Esophagus (tissue), 2 donors: ENCODE results near the gene MACROD2. TPM values are rescaled to one million over a fixed set of nuclear protein-coding genes. Genes with fewer than 3 reads are reported as not detected.

Experiments
- H3K27ac ChIP-seq, 2 donors: one replicate each; pipeline ENCODE4 v1.5.1; 2013; ENCODE audit warnings: low read depth in 2 of 2, mild to moderate bottlenecking in 2 of 2, inconsistent platforms in 1 of 2, low read length in 1 of 2, moderate library complexity in 1 of 2
- H3K27me3 ChIP-seq, 2 donors: one replicate each; pipeline ENCODE4 v1.6.1; 2013; ENCODE audit warnings: low read length in 2 of 2, control low read depth in 1 of 2, mild to moderate bottlenecking in 1 of 2; ENCODE audit not compliant: insufficient read depth in 2 of 2, control insufficient read depth in 1 of 2
- H3K36me3 ChIP-seq, 2 donors: one replicate each; pipeline ENCODE4 v1.6.1; 2013; ENCODE audit warnings: low read length in 1 of 2; ENCODE audit not compliant: control insufficient read depth in 2 of 2, insufficient read depth in 2 of 2
- H3K4me1 ChIP-seq, 2 donors: one replicate each; pipeline ENCODE4 v1.6.1; 2013; ENCODE audit warnings: low read length in 1 of 2; ENCODE audit not compliant: control insufficient read depth in 2 of 2, insufficient read depth in 2 of 2
- H3K4me3 ChIP-seq, 2 donors: one replicate each; pipeline ENCODE4 v1.5.1; 2013; ENCODE audit warnings: low read length in 2 of 2, mild to moderate bottlenecking in 2 of 2, low read depth in 1 of 2, moderate library complexity in 1 of 2
- H3K9me3 ChIP-seq, 2 donors: one replicate each; pipeline ENCODE4 v1.6.1; 2013; ENCODE audit warnings: mild to moderate bottlenecking in 2 of 2, low read depth in 1 of 2, low read length in 1 of 2, moderate library complexity in 1 of 2; ENCODE audit not compliant: control insufficient read depth in 2 of 2, insufficient read depth in 1 of 2
- whole genome bisulfite sequencing, 2 donors: extraction: QIAGEN DNeasy Blood & Tissue Kit; methylation state at CpG; one replicate each; pipeline ENCODE4 v1.1.7; 2013; 5-methylcytosine and 5-hydroxymethylcytosine counted together
- polyA plus RNA-seq, 2 donors: library from polyadenylated mRNA; stranded (reverse); fragments of 200-250 nt; gene quantifications; one replicate each; pipeline ENCODE4 v1.2.3, GENCODE V29; 2013
- donor health status: healthy with polysubstance abuse.
- donor health status: Bipolar disorder and iron deficiency.

Gene MACROD2
- polyA plus RNA-seq, 2 donors: 0.64 to 1.9 TPM

DNA sequence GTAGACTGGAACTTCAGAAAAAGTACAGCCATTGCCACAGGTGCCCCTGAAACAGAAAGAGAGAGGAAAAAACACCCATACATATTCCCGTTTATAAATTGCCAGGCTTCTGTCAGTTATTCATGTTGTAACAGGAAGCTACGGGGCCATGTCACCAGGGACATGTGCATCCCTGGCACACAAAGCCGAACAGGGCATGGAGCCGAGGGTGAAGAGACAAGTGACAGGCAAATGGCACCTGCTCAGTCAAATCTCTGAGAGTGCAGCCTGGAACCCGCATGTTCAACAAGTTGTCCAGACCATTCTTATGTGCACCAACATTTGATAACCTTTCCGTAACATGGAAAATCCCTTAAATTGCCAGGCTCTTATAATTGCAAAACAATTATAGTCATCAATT is 1837.2 kb downstream of the MACROD2 start:
- 80 to 84% methylated on average over 6 of the region's 6 CpGs for WGBS, 2 donors
- H3K27me3 ChIP-seq: no peaks in the 10 kb centered on the region
- no peak overlapping the region for H3K4me3 ChIP-seq
- H3K36me3 ChIP-seq: no peaks in the 10 kb centered on the region
- H3K9me3 ChIP-seq: no peaks in the 10 kb centered on the region
- no peaks in the 10 kb centered on the region for H3K4me1 ChIP-seq
- H3K27ac ChIP-seq: no peak overlapping the region

DNA sequence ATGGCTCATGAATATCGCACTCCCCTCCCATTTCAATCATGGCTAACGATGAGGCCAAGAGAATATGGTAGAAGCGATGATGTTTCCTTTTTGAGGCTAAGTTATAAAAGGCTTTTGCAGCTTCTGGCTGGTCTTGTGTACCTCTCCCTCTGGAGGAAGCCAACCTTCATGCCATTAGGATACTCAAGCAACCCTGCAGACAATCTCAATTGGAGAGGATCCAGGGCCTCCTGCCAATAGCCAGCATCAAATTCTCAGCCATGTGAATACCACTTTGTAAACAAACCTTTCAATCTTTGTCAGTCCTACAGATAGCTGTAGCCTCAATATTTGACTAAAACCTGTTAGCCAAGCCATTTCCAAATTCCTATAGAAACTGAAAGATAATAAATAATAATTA is 1839.5 kb downstream of the MACROD2 start:
- no peak overlapping the region for H3K27ac ChIP-seq
- WGBS, 2 donors: 86 to 91% methylated on average over 3 of the region's 3 CpGs
- no peaks in the 10 kb centered on the region for H3K9me3 ChIP-seq

DNA sequence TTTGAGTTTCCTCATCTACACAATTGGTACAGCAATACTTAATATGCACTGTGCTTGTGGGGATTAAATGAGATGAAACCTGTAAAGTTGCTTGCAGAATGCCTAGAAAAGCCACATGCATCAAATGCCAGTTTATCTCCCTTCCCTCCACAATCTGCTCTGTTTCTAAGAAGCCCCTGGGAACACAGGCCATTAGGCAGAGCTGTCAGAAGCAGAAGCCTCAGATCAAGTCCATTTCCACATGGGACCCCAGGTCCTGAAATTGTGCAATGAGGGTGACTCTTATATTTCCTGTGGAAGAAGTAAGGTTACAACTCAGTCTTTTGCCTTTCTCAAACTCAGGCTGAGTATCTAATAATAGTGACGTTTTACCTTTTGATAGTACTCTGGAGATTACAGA is 1840.5 kb downstream of the MACROD2 start:
- Histone ChIP-seq H3K27ac (no peak overlapping the region), H3K9me3 (no peaks in the 10 kb centered on the region), H3K27me3 (no peaks in the 10 kb centered on the region), H3K4me3 (no peak overlapping the region), H3K36me3 (no peaks in the 10 kb centered on the region), H3K4me1 (no peaks in the 10 kb centered on the region)
- WGBS, 2 donors: 65 to 67% methylated on average over 1 of the region's 1 CpG

More for the DNA sequence above, 1839.5 kb downstream of the MACROD2 start:
- no peak overlapping the region for H3K4me3 ChIP-seq
- H3K36me3 ChIP-seq: no peaks in the 10 kb centered on the region
- no peaks in the 10 kb centered on the region for H3K27me3 ChIP-seq
- no peaks in the 10 kb centered on the region for H3K4me1 ChIP-seq

DNA sequence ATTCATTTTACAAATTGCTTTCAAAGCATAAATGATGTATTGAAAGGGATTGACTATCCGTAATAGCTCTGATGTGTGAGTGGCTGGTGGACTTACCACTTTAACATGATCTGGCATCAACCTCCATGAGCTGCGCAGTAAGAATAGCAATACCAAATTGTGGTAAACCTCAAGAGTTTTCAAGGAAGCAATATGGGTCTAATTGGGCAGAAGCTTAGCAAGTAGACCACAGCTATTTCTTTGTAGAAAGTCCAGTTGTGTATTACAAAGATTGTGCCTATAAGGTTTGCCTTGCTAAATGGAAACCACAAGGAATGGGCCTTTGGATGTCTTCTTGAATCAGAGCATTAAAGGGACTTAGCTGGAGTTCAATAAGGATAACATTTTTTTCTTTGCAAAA is 1841.3 kb downstream of the MACROD2 start:
- Histone ChIP-seq H3K4me3 (no peak overlapping the region), H3K9me3 (no peaks in the 10 kb centered on the region), H3K36me3 (no peaks in the 10 kb centered on the region), H3K27ac (no peak overlapping the region), H3K27me3 (no peaks in the 10 kb centered on the region), H3K4me1 (no peaks in the 10 kb centered on the region)
- 79 to 84% methylated on average over 2 of the region's 2 CpGs for WGBS, 2 donors

DNA sequence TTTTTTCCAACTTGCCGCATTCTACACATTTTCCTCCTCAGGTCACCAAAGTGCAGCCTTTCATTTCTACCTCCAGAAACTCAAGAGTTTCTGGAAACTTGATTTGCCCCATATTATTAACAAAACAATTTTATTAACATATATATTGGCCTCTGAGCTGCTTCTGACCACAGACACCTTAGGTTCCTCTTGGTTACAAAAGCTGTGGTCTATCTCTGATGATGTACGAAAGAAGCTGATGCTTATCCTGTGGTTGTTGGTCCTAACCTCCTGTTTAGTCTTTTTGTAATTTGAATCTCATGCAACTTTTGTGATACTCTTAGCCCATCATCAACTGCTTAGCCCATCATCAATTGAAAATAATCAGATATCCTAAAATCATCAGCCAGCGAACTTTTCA is 1842.2 kb downstream of the MACROD2 start:
- H3K4me1 ChIP-seq: no peaks in the 10 kb centered on the region
- H3K27me3 ChIP-seq: no peaks in the 10 kb centered on the region
- H3K27ac ChIP-seq: no peak overlapping the region
- 88 to 89% methylated on average over 3 of the region's 3 CpGs for WGBS, 2 donors
- H3K9me3 ChIP-seq: no peaks in the 10 kb centered on the region
- no peak overlapping the region for H3K4me3 ChIP-seq
- H3K36me3 ChIP-seq: no peaks in the 10 kb centered on the region

DNA sequence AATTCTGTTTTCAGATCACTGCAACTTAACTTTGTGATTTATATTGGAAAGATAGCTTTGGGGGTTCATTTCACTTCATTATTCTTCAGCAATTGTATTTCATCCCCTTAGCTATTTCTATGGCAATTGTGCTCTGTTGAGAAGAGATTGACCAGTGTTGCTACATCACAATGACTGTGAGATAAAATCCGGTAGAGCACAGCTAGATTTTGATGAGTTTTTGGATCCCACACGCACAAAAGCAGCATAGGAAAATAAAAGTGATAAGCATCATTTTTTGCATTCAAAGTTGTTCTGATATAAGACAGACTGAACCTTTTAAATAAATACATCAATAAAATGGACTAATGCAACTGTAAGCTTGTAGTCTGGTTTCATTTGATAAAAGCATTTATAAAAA is 1843.2 kb downstream of the MACROD2 start:
- H3K27me3 ChIP-seq: no peaks in the 10 kb centered on the region
- no peak overlapping the region for H3K4me3 ChIP-seq
- no peak overlapping the region for H3K27ac ChIP-seq
- WGBS, 2 donors: 84 to 90% methylated on average over 2 of the region's 2 CpGs
- H3K4me1 ChIP-seq: no peaks in the 10 kb centered on the region
- H3K9me3 ChIP-seq: no peaks in the 10 kb centered on the region
- no peaks in the 10 kb centered on the region for H3K36me3 ChIP-seq

DNA sequence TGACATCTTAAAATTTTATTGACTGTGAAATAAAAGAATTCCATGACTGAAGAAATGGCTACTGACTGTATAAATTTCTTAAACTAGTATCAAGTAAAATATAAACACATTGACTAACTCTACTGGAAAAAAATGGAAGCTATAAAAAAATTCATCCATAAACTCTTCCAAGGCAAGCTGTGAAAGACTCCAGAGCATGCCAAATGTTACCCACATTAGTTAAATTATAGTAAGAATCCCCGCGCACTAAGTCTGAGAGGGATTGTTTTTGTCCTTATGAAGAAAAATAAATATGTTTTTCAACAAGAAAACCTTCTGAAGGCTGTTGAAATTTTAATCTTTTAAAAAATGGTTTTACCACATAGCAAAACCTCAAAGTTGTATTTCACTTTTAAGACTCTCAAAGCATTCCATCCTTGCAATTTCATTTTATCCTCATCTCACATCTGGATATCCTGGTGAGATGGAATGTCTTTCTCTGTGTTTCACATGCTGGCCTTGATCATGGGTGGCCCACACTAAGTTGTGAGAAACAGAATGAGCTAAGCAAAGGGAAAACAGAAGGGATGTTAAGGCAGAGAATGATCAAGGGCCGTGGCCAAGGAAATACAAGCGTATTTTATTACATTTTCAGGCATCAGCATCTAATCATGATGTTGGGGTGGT is 1845.5 kb downstream of the MACROD2 start:
- H3K27me3 ChIP-seq: no peaks in the 10 kb centered on the region
- no peaks in the 10 kb centered on the region for H3K9me3 ChIP-seq
- no peaks in the 10 kb centered on the region for H3K4me1 ChIP-seq
- H3K36me3 ChIP-seq: no peaks in the 10 kb centered on the region
- 47 to 74% methylated on average over 4 of the region's 4 CpGs for WGBS, 2 donors
- no peak overlapping the region for H3K27ac ChIP-seq
- no peak overlapping the region for H3K4me3 ChIP-seq

DNA sequence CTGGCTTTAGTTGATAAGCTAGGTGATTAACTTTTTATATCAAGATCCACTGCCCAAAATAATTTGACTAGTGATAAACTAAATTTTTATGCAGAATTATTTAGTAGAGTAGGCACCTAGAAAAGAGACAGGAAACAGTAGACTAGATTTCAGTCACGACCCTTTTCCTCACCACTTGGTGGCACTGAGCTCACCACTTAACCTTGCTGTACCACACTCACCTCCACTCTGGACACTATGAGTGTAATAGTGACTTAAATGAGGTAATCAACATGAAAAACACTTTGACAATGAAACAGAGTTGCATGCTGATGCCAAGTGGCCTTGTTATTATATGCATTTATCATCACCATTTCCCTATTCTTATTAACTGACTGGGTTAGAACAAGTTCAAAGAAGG is 1847.6 kb downstream of the MACROD2 start:
- H3K36me3 ChIP-seq: no peaks in the 10 kb centered on the region
- 28 to 68% methylated on average over 1 of the region's 1 CpG for WGBS, 2 donors
- no peaks in the 10 kb centered on the region for H3K9me3 ChIP-seq
- no peak overlapping the region for H3K4me3 ChIP-seq
- H3K27ac ChIP-seq: no peak overlapping the region
- no peaks in the 10 kb centered on the region for H3K27me3 ChIP-seq
- H3K4me1 ChIP-seq: no peaks in the 10 kb centered on the region

DNA sequence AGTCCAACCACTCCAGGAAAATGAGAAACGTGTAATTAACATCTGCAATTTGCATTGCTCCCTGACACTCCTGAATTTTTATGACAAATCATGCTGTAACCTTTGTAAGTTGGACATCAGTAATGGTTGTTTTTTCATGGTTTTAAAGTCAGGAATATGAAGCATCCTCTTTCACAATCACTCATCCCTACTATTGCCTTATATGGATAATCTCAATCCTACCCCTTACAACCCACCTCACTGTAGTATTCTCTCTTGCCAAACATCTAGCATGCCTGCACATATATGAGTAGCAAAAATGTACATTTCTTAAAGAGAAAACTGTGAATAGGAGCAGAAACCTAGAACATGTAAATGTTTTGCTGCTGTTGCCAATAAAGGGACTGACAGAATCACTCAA is 1848.5 kb downstream of the MACROD2 start:
- H3K9me3 ChIP-seq: no peaks in the 10 kb centered on the region
- H3K4me1 ChIP-seq: no peaks in the 10 kb centered on the region
- 65 to 81% methylated on average over 1 of the region's 1 CpG for WGBS, 2 donors
- no peaks in the 10 kb centered on the region for H3K36me3 ChIP-seq
- no peaks in the 10 kb centered on the region for H3K27me3 ChIP-seq
- H3K4me3 ChIP-seq: no peak overlapping the region
- no peak overlapping the region for H3K27ac ChIP-seq

DNA sequence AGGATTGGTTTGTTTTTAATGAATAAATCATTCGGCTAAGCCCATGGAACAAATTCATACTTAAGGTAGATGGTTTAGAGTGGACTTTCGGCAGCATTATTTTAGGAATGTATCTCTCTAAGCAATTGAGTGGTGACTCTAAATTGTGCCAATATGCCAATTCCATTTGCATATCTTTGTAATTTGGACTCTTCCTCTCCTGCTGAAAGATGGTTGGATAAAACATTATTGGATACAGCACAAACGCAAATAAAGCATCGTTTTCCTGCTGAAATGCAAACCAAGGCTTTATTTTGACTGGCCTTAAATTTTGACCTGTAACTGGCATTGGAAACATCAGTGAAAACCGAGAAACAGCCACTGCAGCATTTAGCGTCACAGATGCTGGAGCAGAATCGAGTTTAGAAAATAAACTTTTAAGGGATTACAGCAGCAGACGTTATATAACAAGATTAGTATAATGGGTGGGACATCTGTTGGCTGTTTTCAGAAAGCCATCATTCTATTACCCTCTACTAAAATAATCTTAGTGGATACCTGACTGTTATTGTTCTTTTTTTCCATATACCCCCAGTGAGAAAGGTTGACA is 1852.0 kb downstream of the MACROD2 start:
- 65 to 67% methylated on average over 8 of the region's 8 CpGs for WGBS, 2 donors

More for the DNA sequence above, 1852.0 kb downstream of the MACROD2 start:
- Histone ChIP-seq H3K27ac (no peak overlapping the region), H3K36me3 (no peaks in the 10 kb centered on the region), H3K4me3 (no peak overlapping the region), H3K27me3 (no peaks in the 10 kb centered on the region), H3K4me1 (no peaks in the 10 kb centered on the region), H3K9me3 (no peaks in the 10 kb centered on the region)
